DND-41 (cell line): ENCODE results near the gene TECR.

Experiments used
- ATAC-seq: fragments of 200-7000 bp; cut with Tn5 transposase; 3 replicates; pipeline ENCODE4 v1.9.1; 2021; ENCODE audit warnings: low read depth; ENCODE audit not compliant: insufficient read depth
- DNase-seq: peaks from one replicate; pipeline ENCODE4 v3.0.0-alpha.2; 2020
- H2AFZ ChIP-seq: 2 replicates; pipeline ENCODE4 v1.6.0; 2012; ENCODE audit warnings: low read depth, low read length
- H3K27ac ChIP-seq: 2 replicates; pipeline ENCODE4 v1.5.1; 2012; ENCODE audit warnings: low read length, inconsistent platforms
- H3K27me3 ChIP-seq: fragments of 200-600 bp; sonication (generic); 2 replicates; pipeline ENCODE4 v1.6.0; 2012; ENCODE audit warnings: low read length, mild to moderate bottlenecking, inconsistent platforms; ENCODE audit not compliant: insufficient read depth, poor library complexity
- H3K36me3 ChIP-seq: 2 replicates; pipeline ENCODE4 v1.5.1; 2012; ENCODE audit warnings: low read length, inconsistent platforms; ENCODE audit not compliant: insufficient read depth
- H3K4me1 ChIP-seq: 2 replicates; pipeline ENCODE4 v1.5.1; 2012; ENCODE audit warnings: mild to moderate bottlenecking, low read length; ENCODE audit not compliant: insufficient read depth
- H3K4me2 ChIP-seq: 2 replicates; pipeline ENCODE4 v1.6.0; 2012; ENCODE audit warnings: mild to moderate bottlenecking, moderate library complexity, low read length, inconsistent platforms; ENCODE audit not compliant: insufficient read depth
- H3K4me3 ChIP-seq, 2 experiments: fragments of 200-600 bp in 1 of 2; shearing (Covaris generic) in 1 of 2; 2 replicates each; pipeline ENCODE4 v1.5.1; 2012 to 2016; ENCODE audit warnings: inconsistent platforms in 2 of 2, low read length in 2 of 2, mild to moderate bottlenecking in 2 of 2, low read depth in 1 of 2, moderate library complexity in 1 of 2
- H3K79me2 ChIP-seq: 2 replicates; pipeline ENCODE4 v1.6.0; 2012; ENCODE audit warnings: low read length, inconsistent platforms; ENCODE audit not compliant: insufficient read depth
- H3K9ac ChIP-seq: 2 replicates; pipeline ENCODE4 v1.6.0; 2012; ENCODE audit warnings: low read depth, mild to moderate bottlenecking, inconsistent platforms, low read length, moderate library complexity
- H3K9me3 ChIP-seq: 2 replicates; pipeline ENCODE4 v1.5.1; 2012; ENCODE audit warnings: low read length, moderate library complexity, mild to moderate bottlenecking, inconsistent platforms; ENCODE audit not compliant: insufficient read depth, severe bottlenecking
- H4K20me1 ChIP-seq: 2 replicates; pipeline ENCODE4 v1.6.0; 2012; ENCODE audit warnings: low read length; ENCODE audit not compliant: insufficient read depth
- CTCF ChIP-seq: IDR thresholded peaks from 2 replicates; pipeline ENCODE4 v1.5.1; 2012; ENCODE audit warnings: borderline replicate concordance, low read length, moderate library complexity, mild to moderate bottlenecking; ENCODE audit not compliant: poor library complexity, severe bottlenecking; ENCODE audit errors: extremely low read depth
- EZH2 ChIP-seq: IDR thresholded peaks from 3 replicates; pipeline ENCODE4 v1.6.1; 2012; ENCODE audit warnings: borderline replicate concordance, low read depth, mild to moderate bottlenecking, moderate library complexity, low read length, inconsistent platforms; ENCODE audit not compliant: severe bottlenecking

TECR gene

GRCh38 chr19:14558370-14559066 is 29.1 kb downstream of the TECR start:
- H3K4me1 ChIP-seq, result no peaks in the 10 kb centered on the region
- ATAC-seq, result no peak
- H3K36me3 ChIP-seq, result peaks cover 12% of the 10 kb centered on the region
- H3K9me3 ChIP-seq, result no peaks in the 10 kb centered on the region
- DNase-seq, result no peak
- no peak overlapping the region for H3K4me2 ChIP-seq
- H3K9ac ChIP-seq, result no peak overlapping the region
- H4K20me1 ChIP-seq, result peaks cover 78% of the 10 kb centered on the region
- H3K4me3 ChIP-seq, result no peak overlapping the region
- TF ChIP-seq EZH2 (no peak), CTCF (no peak)
- no peak overlapping the region for H3K27ac ChIP-seq
- H2AFZ ChIP-seq, result no peak overlapping the region
- no peaks in the 10 kb centered on the region for H3K27me3 ChIP-seq
- H3K79me2 ChIP-seq, result peaks cover 84% of the 10 kb centered on the region

DNA sequence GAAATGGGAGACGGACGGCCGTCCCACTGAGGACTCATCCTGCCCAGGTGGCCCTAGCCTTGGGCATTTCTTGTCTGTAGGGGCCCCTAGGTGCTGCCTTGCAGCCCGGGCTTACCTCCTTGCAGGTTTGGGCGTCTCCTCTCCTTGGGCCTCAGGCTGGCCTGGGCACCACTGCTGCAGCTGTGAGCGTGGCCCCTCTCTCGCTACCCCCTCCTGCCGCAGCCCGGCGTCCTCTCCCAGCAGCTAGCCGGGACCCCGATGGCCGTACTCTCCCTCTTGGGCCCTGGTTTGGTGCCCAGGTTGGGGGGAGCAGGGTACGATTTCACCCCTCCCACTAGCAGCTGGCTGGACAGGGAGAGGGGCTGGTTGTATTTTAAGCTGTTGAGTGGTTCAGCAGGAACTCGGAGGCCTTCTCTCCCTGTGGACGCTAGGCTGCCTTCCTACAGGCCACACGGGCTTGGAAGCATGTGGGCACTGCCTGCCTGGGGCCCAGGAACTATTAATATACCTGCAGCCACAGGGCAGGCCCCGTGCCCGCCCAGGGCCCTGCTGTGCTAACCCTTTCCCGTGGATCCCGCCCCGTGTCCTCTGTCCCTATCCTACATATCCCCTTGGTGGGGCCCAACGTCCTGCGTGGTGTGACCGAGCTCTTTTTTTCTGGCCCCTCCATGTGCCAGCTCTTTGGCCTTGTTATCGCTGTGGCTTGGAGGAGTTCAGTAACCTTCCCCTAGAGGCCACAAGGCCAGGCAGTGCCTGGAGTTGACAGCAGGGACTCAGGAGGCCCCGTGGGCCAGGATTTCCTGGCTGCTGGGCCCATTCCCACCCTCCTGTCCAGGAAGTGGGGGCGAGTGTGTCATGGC is 30.8 kb downstream of the TECR start:
- TF ChIP-seq CTCF (no peak), EZH2 (no peak)
- Histone ChIP-seq H3K4me1 (no peaks in the 10 kb centered on the region), H3K79me2 (peaks cover 69% of the 10 kb centered on the region), H3K4me2 (no peak overlapping the region), H2AFZ (no peak overlapping the region), H3K4me3 (no peak overlapping the region), H3K27ac (no peak overlapping the region), H3K36me3 (peaks cover 25% of the 10 kb centered on the region), H3K9ac (no peak overlapping the region), H4K20me1 (peaks cover 70% of the 10 kb centered on the region), H3K27me3 (no peaks in the 10 kb centered on the region), H3K9me3 (no peaks in the 10 kb centered on the region)
- no peak for DNase-seq
- ATAC-seq, result no peak

DNA sequence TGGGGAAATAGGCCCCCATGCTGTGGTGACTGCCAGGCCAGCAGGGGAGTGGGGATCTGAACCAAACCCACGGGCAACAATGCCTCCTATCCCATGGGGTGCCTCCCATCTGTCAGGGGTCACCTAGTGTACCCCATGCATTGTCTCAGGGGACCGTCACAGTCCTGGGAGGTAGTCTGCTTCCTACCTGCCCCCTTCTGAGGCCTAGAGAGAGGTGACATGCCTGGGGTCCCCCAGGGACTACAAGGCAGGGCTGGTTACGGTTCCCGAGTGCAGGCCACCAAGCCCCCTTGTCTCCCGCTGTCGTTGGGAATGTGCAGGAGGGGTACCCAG is 31.3 kb downstream of the TECR start:
- Histone ChIP-seq H3K4me2 (no peak overlapping the region), H3K36me3 (peaks cover 31% of the 10 kb centered on the region), H3K4me1 (no peaks in the 10 kb centered on the region), H3K9ac (no peak overlapping the region), H2AFZ (no peak overlapping the region), H3K4me3 (no peak overlapping the region), H4K20me1 (peaks cover 73% of the 10 kb centered on the region), H3K27me3 (no peaks in the 10 kb centered on the region), H3K9me3 (no peaks in the 10 kb centered on the region), H3K27ac (no peak overlapping the region), H3K79me2 (peaks cover 65% of the 10 kb centered on the region)
- TF ChIP-seq EZH2 (no peak), CTCF (no peak)
- ATAC-seq, result no peak
- no peak for DNase-seq
